ENCODE results near the gene FFAR3.

- TF ChIP-seq POLR2A (IDR thresholded peaks at IDR 0.05; ENCODE audit: low read depth, low read length) (no peak), POU2F2 (IDR thresholded peaks at IDR 0.05; ENCODE audit: low read depth, low read length) (no peak), POLR2AphosphoS5 (IDR thresholded peaks at IDR 0.05; ENCODE audit: low read depth, low read length) (no peak), TAF1 (IDR thresholded peaks at IDR 0.05; ENCODE audit: low read depth, low read length) (no peak), SPI1 (IDR thresholded peaks at IDR 0.05; ENCODE audit: low read depth, low read length) (no peak)
Measured at GRCh38 chr19:35365303-35365702, 7.0 kb downstream of the FFAR3 start.
